Peyer's patch (tissue), 4 donors: Measurements from ENCODE around the gene ASIC5.

ENCODE experiments used
- POLR2A ChIP-seq, 2 donors: fragments of 450-650 bp; IDR thresholded peaks; one replicate each; pipeline ENCODE4 v1.5.1; 2017; ENCODE audit warnings: antibody characterized with exemption in 2 of 2, mild to moderate bottlenecking in 2 of 2, moderate library complexity in 2 of 2
- TF ChIP-seq, protein P1 (sequence below), 6 experiments: fragments of 450-650 bp in 4 of 6; fragments of 200-600 bp in 2 of 6; sonication (generic) in 1 of 6; IDR thresholded peaks; one replicate each; pipeline ENCODE4 v1.5.1; 2017 to 2019; ENCODE audit warnings: antibody characterized with exemption in 6 of 6, mild to moderate bottlenecking in 3 of 6, moderate library complexity in 1 of 6

DNA sequence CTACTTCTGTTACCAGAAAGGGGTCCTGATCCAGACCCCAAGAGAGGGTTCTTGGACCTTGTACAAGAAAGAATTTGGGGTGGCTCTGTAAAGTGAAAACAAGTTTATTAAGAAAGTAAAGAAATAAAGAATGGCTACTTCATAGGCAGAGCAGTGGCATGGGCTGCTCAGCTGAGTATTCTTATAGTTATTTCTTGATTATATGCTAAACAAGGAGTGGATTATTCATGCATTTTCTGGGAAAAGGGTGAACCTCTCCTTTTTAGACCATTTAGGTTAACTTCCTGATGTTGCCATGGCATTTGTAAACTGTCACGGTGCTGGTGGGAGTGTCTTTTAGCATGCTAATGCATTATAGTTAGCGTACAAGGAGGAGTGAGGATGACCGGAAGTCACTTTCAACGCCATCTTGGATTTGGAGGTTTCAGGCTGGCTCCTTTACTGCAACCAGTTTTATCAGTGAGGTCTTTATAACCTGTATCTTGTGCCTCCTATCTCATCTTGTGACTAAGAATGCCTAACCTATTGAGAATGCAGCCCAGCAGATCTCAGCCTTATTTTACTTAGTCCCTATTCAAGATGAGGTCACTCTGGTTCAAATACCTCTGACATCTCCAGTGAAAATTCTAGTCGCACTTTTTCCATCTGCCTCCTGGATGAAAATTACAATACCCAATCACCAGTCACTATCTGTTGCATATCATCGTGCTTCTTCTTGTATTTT lies 21.9 kb upstream of the ASIC5 start:
- TF ChIP-seq, protein P1, sequence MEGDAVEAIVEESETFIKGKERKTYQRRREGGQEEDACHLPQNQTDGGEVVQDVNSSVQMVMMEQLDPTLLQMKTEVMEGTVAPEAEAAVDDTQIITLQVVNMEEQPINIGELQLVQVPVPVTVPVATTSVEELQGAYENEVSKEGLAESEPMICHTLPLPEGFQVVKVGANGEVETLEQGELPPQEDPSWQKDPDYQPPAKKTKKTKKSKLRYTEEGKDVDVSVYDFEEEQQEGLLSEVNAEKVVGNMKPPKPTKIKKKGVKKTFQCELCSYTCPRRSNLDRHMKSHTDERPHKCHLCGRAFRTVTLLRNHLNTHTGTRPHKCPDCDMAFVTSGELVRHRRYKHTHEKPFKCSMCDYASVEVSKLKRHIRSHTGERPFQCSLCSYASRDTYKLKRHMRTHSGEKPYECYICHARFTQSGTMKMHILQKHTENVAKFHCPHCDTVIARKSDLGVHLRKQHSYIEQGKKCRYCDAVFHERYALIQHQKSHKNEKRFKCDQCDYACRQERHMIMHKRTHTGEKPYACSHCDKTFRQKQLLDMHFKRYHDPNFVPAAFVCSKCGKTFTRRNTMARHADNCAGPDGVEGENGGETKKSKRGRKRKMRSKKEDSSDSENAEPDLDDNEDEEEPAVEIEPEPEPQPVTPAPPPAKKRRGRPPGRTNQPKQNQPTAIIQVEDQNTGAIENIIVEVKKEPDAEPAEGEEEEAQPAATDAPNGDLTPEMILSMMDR (IDR thresholded peaks at IDR 0.05): no peak
- no peak for TF ChIP-seq POLR2A (IDR thresholded peaks at IDR 0.05)
